ENCODE measurements around the gene SEPTIN10.

Gene SEPTIN10

GRCh38 chr2:109528811-109529501, 84.8 kb downstream of the SEPTIN10 start:
- TF ChIP-seq ZNF777 (tag by site-specific recombination; IDR thresholded peaks at IDR 0.05; ENCODE audit: borderline replicate concordance): no peak
- no peak for TF ChIP-seq ZNF155 (tag by site-specific recombination; IDR thresholded peaks at IDR 0.05)
- TF ChIP-seq ZNF16 (tag by site-specific recombination; IDR thresholded peaks at IDR 0.05; ENCODE audit: low read depth): no peak
- no peak for TF ChIP-seq ZNF548 (tag by site-specific recombination; IDR thresholded peaks at IDR 0.05)
- no peak for TF ChIP-seq ZEB2 (tag by site-specific recombination; IDR thresholded peaks at IDR 0.05)
- no peaks in the 10 kb centered on the region for H3K9me3 ChIP-seq (ENCODE audit: control insufficient read depth, insufficient read depth, low read depth, low read length)
- POLR2A ChIA-PET: no interaction called here
- H3K4me1 ChIP-seq (ENCODE audit: control insufficient read depth, insufficient read depth, low read length): no peaks in the 10 kb centered on the region
- H3K27ac ChIP-seq (ENCODE audit: extremely low read depth, low read depth, low read length): no peak overlapping the region
- no peaks in the 10 kb centered on the region for H3K36me3 ChIP-seq (ENCODE audit: control insufficient read depth in 2 of 2, insufficient read depth in 1 of 2, low read length in 2 of 2)
- no peak overlapping the region for H3K4me3 ChIP-seq (ENCODE audit: low read depth, low read length)
- CTCF ChIA-PET: no interaction called here

GRCh38 chr2:109527846-109528705, 85.7 kb downstream of the SEPTIN10 start:
- CTCF ChIA-PET: no interaction called here
- Histone ChIP-seq H3K36me3 (ENCODE audit: control insufficient read depth in 2 of 2, insufficient read depth in 1 of 2, low read length in 2 of 2) (no peaks in the 10 kb centered on the region), H3K4me1 (ENCODE audit: control insufficient read depth, insufficient read depth, low read length) (no peaks in the 10 kb centered on the region), H3K9me3 (ENCODE audit: control insufficient read depth, insufficient read depth, low read depth, low read length) (no peaks in the 10 kb centered on the region), H3K27ac (ENCODE audit: extremely low read depth, low read depth, low read length) (no peak overlapping the region), H3K4me3 (ENCODE audit: low read depth, low read length) (no peak overlapping the region)
- POLR2A ChIA-PET: no interaction called here
- TF ChIP-seq ZNF518A (tag by site-specific recombination; conservative IDR thresholded peaks at IDR 0.05; ENCODE audit: low read depth): no peak
- no peak for TF ChIP-seq ZNF654 (tag by site-specific recombination; IDR thresholded peaks at IDR 0.05; ENCODE audit: low read depth)
- no peak for TF ChIP-seq ZNF184 (tag by site-specific recombination; IDR thresholded peaks at IDR 0.05)
- TF ChIP-seq ZNF560 (tag by site-specific recombination; IDR thresholded peaks at IDR 0.05; ENCODE audit: borderline replicate concordance): no peak
- TF ChIP-seq OSR2 (tag by site-specific recombination; IDR thresholded peaks at IDR 0.05): no peak
- TF ChIP-seq ZNF624 (tag by site-specific recombination; IDR thresholded peaks at IDR 0.05): no peak
- TF ChIP-seq ZNF549 (tag by site-specific recombination; IDR thresholded peaks at IDR 0.05): no peak
- no peak for TF ChIP-seq FEZF1 (tag by site-specific recombination; IDR thresholded peaks at IDR 0.05)
- TF ChIP-seq ZNF18 (tag by site-specific recombination; IDR thresholded peaks at IDR 0.05): no peak
- no peak for TF ChIP-seq GLI4 (tag by site-specific recombination; IDR thresholded peaks at IDR 0.05)
- TF ChIP-seq ZNF155 (tag by site-specific recombination; IDR thresholded peaks at IDR 0.05): no peak
- TF ChIP-seq ZNF610 (tag by site-specific recombination; IDR thresholded peaks at IDR 0.05; ENCODE audit: borderline replicate concordance): no peak
- TF ChIP-seq ZNF174 (tag by site-specific recombination; IDR thresholded peaks at IDR 0.05): no peak
- no peak for TF ChIP-seq ZNF362 (tag by site-specific recombination; IDR thresholded peaks at IDR 0.05)
- TF ChIP-seq ZNF639 (tag by site-specific recombination; IDR thresholded peaks at IDR 0.05): no peak
- TF ChIP-seq ZBTB49 (tag by site-specific recombination; IDR thresholded peaks at IDR 0.05; ENCODE audit: low read depth): no peak
- TF ChIP-seq HOXC10 (CRISPR knock-in tag; IDR thresholded peaks at IDR 0.05): no peak
- TF ChIP-seq ZNF416 (tag by site-specific recombination; IDR thresholded peaks at IDR 0.05): no peak
